ENCODE data around the gene PIWIL4.

PIWIL4 gene

GRCh38 chr11:94666792-94667721 lies 99.9 kb downstream of the PIWIL4 start:
- DNase-seq: no peak

GRCh38 chr11:94668212-94668793 lies 101.1 kb downstream of the PIWIL4 start:
- DNase-seq: no peak

- DNase-seq: no peak
These were observed 101.9 kb downstream of the PIWIL4 start for GRCh38 chr11:94669023-94669422.

All from activated CD4-positive, alpha-beta T cell treated with anti-CD3 and anti-CD28 coated beads for 1 hour (primary cell).